Fibroblast of skin of abdomen (primary cell): Measurements from ENCODE around the gene OR2J1. TPM values are rescaled to one million over a fixed set of nuclear protein-coding genes. Genes with fewer than 3 reads are reported as not detected.
"Not testable (repeated sequence)": the region's sequence is repeated elsewhere in the genome, so short reads cannot be mapped to it uniquely, and the experiment has no call there.

ENCODE experiments used
- DNase-seq: peaks from one replicate; pipeline ENCODE4 v3.0.0-alpha.2; 2013
- polyA plus RNA-seq, 2 experiments: library from polyadenylated mRNA; unstranded; fragments of 120-200 nt; gene quantifications; one replicate each; pipeline ENCODE4 v1.2.1, GENCODE V29; 2013; ENCODE audit not compliant: insufficient read length in 2 of 2

The OR2J1 gene
- polyA plus RNA-seq (2013, experiment 1 of 2; ENCODE audit: insufficient read length), result not detected
- polyA plus RNA-seq (2013, experiment 2 of 2; ENCODE audit: insufficient read length), result not detected

GRCh38 chr6:29099190-29099589 lies at the start of gene OR2J1:
OR2J1 (plus strand) TSS chr6:29099490; CDS start chr6:29100943, 1,453 bp downstream.
- DNase-seq, result no peak

- no peak for DNase-seq
These were observed 47.6 kb upstream of the OR2J1 start for GRCh38 chr6:29051680-29052079.

- peak; percentile 4 for DNase-seq
These were observed 27.2 kb upstream of the OR2J1 start for GRCh38 chr6:29071831-29072723.

GRCh38 chr6:29079203-29079602 lies 20.1 kb upstream of the OR2J1 start:
- no peak for DNase-seq

GRCh38 chr6:29081312-29081711 lies 18.0 kb upstream of the OR2J1 start:
- DNase-seq, result no peak

- DNase-seq, result no peak
These were observed 16.8 kb upstream of the OR2J1 start for GRCh38 chr6:29082457-29082856.

GRCh38 chr6:29087213-29087612 lies 12.1 kb upstream of the OR2J1 start, which contains the start of gene OR2B3:
OR2B3 (minus strand) TSS chr6:29087313; CDS start chr6:29087248, 65 bp downstream.
- no peak for DNase-seq

GRCh38 chr6:29092957-29093356 lies 6.3 kb upstream of the OR2J1 start:
- DNase-seq, result no peak

- no peak for DNase-seq
These were observed 1.5 kb upstream of the OR2J1 start for GRCh38 chr6:29097803-29098202.

GRCh38 chr6:29107758-29108157 lies 8.5 kb downstream of the OR2J1 start, which contains the start of gene OR2J3:
OR2J3 (plus strand) TSS chr6:29108058; CDS start chr6:29111891, 3,833 bp downstream.
- no peak for DNase-seq

GRCh38 chr6:29112135-29112534 lies 12.8 kb downstream of the OR2J1 start:
- DNase-seq, result no peak

- not testable (repeated sequence) for DNase-seq
These were observed 15.7 kb downstream of the OR2J1 start for GRCh38 chr6:29114964-29115363.

- DNase-seq, result no peak
These were observed 30.2 kb downstream of the OR2J1 start for GRCh38 chr6:29129326-29130012.

GRCh38 chr6:29130644-29131043 lies 31.4 kb downstream of the OR2J1 start:
- no peak for DNase-seq

GRCh38 chr6:29131691-29132090 lies 32.4 kb downstream of the OR2J1 start:
- no peak for DNase-seq

- no peak for DNase-seq
These were observed 38.4 kb downstream of the OR2J1 start for GRCh38 chr6:29137724-29138123.

GRCh38 chr6:29141606-29142005 lies 42.3 kb downstream of the OR2J1 start:
- no peak for DNase-seq

GRCh38 chr6:29142309-29142708 lies 43.0 kb downstream of the OR2J1 start:
- no peak for DNase-seq

GRCh38 chr6:29146179-29146578 lies 46.9 kb downstream of the OR2J1 start:
- DNase-seq, result no peak

- DNase-seq, result no peak
These were observed 47.8 kb downstream of the OR2J1 start for GRCh38 chr6:29147074-29147473.

- DNase-seq, result not testable (repeated sequence)
These were observed 50.2 kb downstream of the OR2J1 start for GRCh38 chr6:29149444-29149843.
